GM18511 (cell line): ENCODE measurements around the gene RUNX1.
"Not testable (repeated sequence)": the region's sequence is repeated elsewhere in the genome, so short reads cannot be mapped to it uniquely, and the experiment has no call there.

Source experiments
- ATAC-seq: cut with Tn5 transposase; IDR thresholded peaks from one replicate; pipeline ENCODE4 v1.9.1; 2021; ENCODE audit warnings: mild to moderate bottlenecking, moderate library complexity; ENCODE audit not compliant: unreplicated experiment

RUNX1 gene

GRCh38 chr21:34815831-34816705 lies 233.0 kb downstream of the RUNX1 start:
- no peak for ATAC-seq

DNA sequence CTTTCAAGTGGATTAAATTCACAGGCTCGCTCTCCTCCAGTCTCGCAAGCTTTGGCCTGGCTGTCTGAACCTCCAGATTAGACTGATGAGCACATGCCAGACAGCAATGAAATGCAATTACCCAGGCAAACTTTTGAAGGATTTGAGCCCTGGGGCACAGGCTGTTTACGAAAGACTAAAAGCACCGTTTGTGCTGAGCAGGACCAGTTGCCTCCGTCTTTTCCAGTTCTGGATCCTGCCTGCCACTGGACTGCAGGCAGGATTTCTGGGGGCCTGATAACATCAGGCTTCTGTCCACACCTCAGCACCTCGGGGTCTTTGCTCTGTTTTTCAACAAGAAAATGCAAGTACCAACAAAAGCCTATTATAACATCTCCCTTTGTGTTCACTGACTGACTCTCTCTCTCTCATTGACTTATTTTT lies 234.6 kb downstream of the RUNX1 start:
- ATAC-seq: no peak

DNA sequence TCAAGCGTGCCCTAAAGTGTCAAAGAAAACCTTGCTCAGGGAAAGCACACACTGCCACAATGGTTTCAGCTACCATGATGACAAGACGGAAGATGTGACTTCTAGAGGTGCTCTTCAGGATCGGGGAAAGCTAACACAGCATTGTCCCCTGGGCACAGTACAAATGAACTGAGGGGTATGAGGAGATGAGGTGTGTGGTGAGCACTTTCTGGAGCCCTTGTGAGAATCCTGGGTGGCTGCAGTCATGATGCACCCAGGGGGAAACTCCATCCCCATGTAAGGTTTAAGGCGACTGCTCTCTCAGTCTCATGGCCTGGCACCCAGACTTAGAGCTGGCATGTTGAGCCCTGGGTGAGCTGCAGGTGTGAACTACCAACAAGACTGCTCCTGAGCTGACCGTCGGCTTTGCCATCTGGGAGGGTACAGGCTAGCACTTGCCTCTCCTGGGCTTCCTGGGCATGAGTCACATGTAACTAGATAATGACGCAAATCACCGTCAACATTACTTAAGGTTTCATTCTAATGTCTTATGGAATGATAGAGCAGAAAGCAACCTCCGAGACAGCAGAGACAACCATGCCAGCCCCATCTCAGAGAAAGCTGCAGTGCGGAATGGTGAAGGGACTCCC lies 235.7 kb downstream of the RUNX1 start:
- ATAC-seq: no peak

- no peak for ATAC-seq
These were observed 236.4 kb downstream of the RUNX1 start for GRCh38 chr21:34812504-34813265.

DNA sequence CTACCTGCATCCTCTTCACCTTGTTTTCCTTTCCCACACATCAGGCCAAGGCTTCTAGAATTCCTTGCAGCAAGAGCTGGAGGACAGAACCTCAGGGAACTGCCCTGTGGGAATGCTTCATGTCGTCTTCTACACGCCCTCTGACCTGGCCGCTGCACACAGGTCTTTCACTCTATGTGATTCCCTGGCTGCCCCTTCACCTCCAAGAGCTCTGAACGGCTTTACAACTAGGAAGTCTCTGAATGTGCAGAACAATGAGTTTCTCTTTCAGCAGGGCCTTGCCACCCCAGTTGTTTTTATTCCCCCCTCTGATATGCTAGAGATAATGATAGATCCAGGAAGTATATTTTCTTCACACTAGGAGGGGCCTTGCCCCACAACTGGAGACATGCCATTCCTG lies 237.7 kb downstream of the RUNX1 start:
- ATAC-seq: no peak

DNA sequence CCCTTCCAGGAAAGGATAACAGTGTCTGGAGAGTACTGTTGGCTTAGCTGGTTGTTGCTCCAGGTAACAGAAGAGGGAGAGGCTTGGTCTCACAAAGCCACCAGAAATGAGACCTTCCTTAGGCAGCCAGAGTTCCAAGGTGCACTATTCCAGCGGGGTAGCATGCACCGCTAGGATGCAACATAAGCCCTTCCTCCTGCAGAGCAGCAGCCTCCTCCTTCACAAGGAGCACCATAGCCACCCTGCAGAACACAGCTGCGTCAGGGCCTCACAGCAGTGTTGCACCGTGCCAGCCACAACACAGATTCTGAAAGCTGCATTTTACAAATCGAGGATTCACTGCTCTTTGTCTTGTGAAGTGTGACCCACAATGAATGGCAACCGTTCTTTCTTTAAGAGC lies 238.3 kb downstream of the RUNX1 start:
- no peak for ATAC-seq

DNA sequence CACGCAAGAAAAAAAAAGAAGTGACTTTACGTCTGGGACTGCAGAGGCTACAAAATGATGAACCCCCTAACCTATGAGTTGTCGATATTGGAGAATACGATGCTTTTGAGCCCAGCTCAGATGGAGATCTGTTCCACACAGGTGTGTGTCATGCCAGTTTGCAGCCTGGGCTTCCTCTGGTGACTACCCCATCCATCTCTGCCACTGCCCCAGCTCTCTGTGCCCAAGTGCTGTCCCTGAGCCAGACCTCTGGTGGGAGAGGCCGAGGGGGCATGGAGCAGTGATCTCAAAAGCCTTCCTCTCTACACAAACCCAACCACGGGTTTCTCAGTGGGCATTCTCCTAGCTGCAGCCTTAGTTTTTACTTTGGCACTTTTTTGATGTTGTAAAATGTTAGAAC lies 239.3 kb downstream of the RUNX1 start:
- ATAC-seq: no peak

DNA sequence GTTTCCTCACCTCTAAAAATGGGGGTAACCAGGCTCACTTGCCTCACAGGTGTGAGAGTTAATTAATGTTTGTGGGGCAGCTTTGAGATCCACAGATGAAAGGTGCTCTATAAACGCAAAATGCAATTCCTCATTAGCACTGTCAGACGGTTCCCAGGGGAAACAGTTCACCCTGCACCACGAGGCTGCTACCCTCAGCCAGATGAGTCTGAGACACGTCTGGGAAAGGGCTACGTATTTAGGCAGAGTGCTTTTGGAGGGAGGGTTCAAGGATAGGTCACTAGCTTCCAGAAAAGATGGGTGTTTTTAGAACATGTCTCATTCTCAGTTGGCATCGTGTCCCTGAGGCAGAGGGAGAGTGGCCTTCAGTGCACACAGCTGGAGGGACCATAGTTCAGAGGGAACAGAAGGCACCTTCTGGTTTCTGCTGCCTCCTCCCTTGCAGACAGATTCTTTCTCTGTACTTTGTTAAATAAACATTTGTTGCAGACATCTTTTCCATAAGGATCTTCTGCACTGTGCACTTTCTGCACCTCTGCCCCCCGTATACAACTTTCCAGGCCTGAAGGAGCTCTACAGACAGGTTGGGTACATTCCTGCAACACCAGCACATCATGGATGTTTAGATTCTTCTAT lies 240.4 kb downstream of the RUNX1 start:
- ATAC-seq: no peak

DNA sequence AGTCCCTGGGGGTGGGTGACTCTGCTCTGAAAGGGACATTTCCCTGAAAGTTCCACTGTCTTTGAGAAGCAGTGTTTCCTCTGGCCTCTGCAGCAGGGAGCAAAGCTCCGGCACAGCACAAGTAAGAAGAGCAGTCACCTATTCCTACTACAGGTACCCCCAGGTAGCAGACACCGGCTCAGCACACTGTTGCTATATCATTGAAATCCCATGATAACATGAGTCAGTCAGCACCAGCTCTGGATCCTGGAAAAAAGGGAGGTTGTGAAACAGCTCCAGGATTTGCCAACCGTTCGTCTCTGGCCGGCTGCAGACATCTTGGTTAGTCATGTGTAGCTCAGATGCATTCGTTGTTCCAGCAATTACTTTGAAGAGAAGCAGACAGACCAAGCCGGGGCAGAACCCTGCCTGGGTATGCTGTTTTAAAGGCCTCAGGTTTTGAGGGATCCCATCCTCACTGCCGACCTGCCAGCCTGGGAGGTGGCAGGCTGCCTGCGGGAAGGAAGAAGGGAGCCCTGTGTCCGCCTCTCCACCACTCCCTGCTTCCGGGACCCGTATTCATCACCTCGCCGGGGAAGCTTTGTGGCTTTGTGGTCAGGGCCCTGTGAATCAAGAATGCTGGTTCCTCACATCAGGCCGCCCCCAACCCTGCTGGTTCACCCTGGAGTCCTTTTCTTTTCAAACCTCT lies 241.1 kb downstream of the RUNX1 start:
- peak; percentile 36 for ATAC-seq

- peak; percentile 87 for ATAC-seq
These were observed 241.8 kb downstream of the RUNX1 start for GRCh38 chr21:34807146-34807880.

GRCh38 chr21:34806423-34806822 lies 242.7 kb downstream of the RUNX1 start:
- no peak for ATAC-seq

DNA sequence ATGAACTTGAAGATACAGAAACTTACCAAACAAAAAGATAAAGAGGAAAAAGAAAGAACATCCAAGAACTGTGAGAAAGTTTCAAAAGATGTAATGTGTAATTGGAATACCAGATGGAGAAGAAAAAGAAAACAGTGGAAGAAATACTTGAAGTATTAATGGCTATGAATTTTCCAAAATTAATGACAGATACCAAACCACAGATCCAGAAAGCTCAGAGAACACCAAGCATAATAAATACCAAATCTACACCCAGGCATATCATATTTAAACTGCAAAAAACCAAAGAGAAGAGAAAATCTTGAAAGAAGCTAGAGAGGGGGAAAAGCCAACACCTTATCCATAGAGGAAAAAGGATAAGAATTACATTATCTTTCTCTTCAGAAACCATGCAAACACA lies 243.9 kb downstream of the RUNX1 start:
- ATAC-seq: no peak

DNA sequence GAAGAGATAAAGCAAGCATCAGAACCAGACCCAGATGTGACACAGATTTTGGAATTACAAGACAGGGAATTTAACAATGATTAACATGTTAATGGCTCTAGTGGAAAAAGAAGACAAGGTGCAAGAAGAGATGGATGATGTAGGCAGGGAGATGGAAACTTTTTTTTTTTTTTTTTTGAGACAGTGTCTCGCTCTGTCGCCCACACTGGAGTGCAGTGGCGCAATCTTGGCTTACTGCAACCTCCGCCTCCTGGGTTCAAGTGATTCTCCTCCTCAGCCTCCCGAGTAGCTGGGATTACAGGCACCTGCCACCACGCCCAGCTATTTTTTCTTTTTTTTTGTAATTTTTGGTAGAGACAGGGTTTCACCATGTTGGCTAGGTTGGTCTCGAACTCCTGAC lies 244.5 kb downstream of the RUNX1 start:
- ATAC-seq: not testable (repeated sequence)

- ATAC-seq: no peak
These were observed 245.2 kb downstream of the RUNX1 start for GRCh38 chr21:34803782-34804370.

DNA sequence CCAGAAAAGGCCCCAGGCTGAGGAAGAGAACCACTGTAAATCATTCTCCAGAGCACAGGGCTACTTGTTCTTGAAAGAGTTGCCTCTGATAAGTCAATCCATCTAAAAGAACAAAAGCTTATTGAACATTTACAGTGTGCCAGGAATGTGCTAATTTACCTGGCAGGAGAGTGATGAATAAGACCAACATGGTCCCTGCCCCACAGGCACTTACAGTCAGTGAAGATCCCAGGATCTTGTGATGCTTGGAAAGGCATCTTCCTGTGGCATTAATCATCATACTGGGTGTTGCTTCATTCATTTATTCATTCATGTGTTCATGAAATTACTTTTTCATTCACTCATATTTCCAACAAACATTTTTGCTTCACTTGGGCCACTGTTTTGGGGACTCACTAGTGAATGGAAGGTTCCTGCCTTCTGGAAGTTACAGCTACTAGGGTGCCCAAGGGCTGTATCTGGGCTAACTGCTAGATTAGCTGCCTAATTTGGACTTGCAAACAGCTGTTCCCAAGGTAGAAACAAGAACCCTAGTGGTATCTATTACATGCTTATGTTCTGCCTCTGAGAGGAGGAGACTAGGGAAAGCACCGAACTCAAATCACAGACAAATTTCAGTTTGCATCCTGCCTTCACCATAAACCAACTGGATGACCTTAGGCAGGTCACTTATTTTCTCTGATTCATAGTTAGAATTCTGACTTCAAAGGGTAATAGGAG lies 246.8 kb downstream of the RUNX1 start:
- ATAC-seq: no peak

DNA sequence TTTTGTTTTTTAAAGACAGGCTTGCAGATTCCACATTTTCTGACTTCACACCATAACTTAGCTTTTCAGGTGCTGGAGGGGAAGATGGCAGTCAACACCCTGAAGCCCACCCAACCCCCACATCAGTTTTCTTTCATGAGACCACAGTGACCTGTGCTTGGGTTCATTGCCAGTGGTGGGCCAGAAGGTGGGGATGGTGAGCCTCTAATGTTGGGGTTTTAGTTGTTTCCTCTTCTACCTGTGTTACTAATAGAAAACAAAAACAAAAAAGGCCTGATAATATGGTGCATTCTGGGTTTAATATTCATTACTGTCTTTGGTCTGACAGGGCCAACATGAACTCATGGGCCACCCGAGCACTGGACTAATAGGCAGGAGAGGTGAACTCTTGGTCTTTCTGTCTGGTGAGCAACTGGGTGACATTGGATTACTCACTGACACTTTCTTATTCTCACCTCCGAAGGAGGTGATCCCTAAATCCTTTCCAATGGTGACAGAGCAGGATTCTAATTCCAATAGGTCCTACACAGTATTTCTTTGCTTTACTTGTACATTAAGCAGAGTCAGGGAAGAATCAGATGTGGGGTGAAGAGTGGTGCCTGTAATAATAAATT lies 247.5 kb downstream of the RUNX1 start:
- ATAC-seq: no peak

GRCh38 chr21:34800797-34801518 lies 248.1 kb downstream of the RUNX1 start:
- ATAC-seq: no peak

DNA sequence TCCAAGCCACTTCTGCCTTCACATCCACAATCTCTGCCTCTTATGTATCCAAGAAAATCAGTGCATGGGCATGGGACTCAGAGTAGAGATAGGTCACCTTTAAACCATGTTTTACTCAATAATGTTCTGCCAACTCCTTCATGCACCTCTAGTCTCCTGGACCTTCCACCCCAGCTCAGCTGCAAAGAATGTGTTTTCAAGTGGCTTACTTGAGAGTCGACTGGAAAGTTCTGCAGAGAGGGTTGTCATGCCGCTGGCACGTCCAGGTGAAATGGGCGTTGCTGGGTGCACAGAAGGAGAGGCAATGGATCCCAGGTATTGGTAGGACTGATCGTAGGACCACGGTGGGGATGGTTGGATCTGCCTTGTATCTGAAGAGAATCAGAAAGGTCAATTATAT lies 250.0 kb downstream of the RUNX1 start:
- ATAC-seq: no peak
